H9 (cell line): ENCODE results near the gene AP1AR. TPM values are rescaled to one million over a fixed set of nuclear protein-coding genes. Genes with fewer than 3 reads are reported as not detected.
A peak's percentile ranks its signal among the peaks of the same experiment; 100 is the strongest.
"Not testable (repeated sequence)": the region's sequence is repeated elsewhere in the genome, so short reads cannot be mapped to it uniquely, and the experiment has no call there.

Experiments used
- DNase-seq: peaks from one replicate; pipeline ENCODE4 v3.0.0-alpha.2; 2017
- H2AFZ ChIP-seq: one replicate; pipeline ENCODE4 v1.6.1; 2013; ENCODE audit warnings: mild to moderate bottlenecking, low read length, control low read depth, moderate library complexity
- H2AK5ac ChIP-seq: 2 replicates; pipeline ENCODE4 v1.6.1; 2013; ENCODE audit warnings: low read length, control low read depth, mixed read lengths; ENCODE audit not compliant: insufficient read length
- H2BK120ac ChIP-seq: one replicate; pipeline ENCODE4 v1.6.1; 2013; ENCODE audit warnings: low read depth, mild to moderate bottlenecking, low read length, control low read depth, inconsistent platforms; ENCODE audit not compliant: poor library complexity, severe bottlenecking
- H2BK12ac ChIP-seq: 2 replicates; pipeline ENCODE4 v1.6.1; 2013; ENCODE audit warnings: low read length, control low read depth, mixed read lengths, low read depth; ENCODE audit not compliant: insufficient read length
- H2BK15ac ChIP-seq: 2 replicates; pipeline ENCODE4 v1.6.1; 2013; ENCODE audit warnings: low read depth, low read length, control low read depth
- H2BK20ac ChIP-seq: one replicate; pipeline ENCODE4 v1.6.1; 2013; ENCODE audit warnings: low read depth, mild to moderate bottlenecking, low read length, control low read depth, inconsistent platforms; ENCODE audit not compliant: poor library complexity, severe bottlenecking
- H2BK5ac ChIP-seq: 2 replicates; pipeline ENCODE4 v1.6.1; 2013; ENCODE audit warnings: low read length, control low read depth, mixed read lengths; ENCODE audit not compliant: insufficient read length
- H3K14ac ChIP-seq: 2 replicates; pipeline ENCODE4 v1.6.1; 2013; ENCODE audit warnings: low read length, control low read depth; ENCODE audit not compliant: insufficient read depth
- H3K18ac ChIP-seq: 2 replicates; pipeline ENCODE4 v1.6.1; 2013; ENCODE audit warnings: low read depth, mild to moderate bottlenecking, mixed read lengths, low read length, control low read depth; ENCODE audit not compliant: insufficient read length
- H3K23ac ChIP-seq: 2 replicates; pipeline ENCODE4 v1.6.1; 2013; ENCODE audit warnings: low read length, control low read depth, mixed read lengths, low read depth; ENCODE audit not compliant: insufficient read length
- H3K23me2 ChIP-seq: 2 replicates; pipeline ENCODE4 v1.6.1; 2013; ENCODE audit warnings: low read depth, mild to moderate bottlenecking, mixed read lengths, low read length, control low read depth; ENCODE audit not compliant: insufficient read length, poor library complexity, severe bottlenecking
- H3K27ac ChIP-seq: 2 replicates; pipeline ENCODE4 v1.5.1; 2013; ENCODE audit warnings: low read length, control low read depth, mixed read lengths, low read depth; ENCODE audit not compliant: insufficient read length
- H3K27me3 ChIP-seq: 2 replicates; pipeline ENCODE4 v1.6.1; 2013; ENCODE audit warnings: low read length, control low read depth, inconsistent platforms; ENCODE audit not compliant: insufficient read depth
- H3K4ac ChIP-seq: 2 replicates; pipeline ENCODE4 v1.6.1; 2013; ENCODE audit warnings: low read depth, mild to moderate bottlenecking, control low read depth, inconsistent platforms, low read length, moderate library complexity
- H3K4me1 ChIP-seq: 2 replicates; pipeline ENCODE4 v1.6.1; 2013; ENCODE audit warnings: low read length, control low read depth, inconsistent platforms; ENCODE audit not compliant: insufficient read depth
- H3K4me2 ChIP-seq: 2 replicates; pipeline ENCODE4 v1.6.1; 2013; ENCODE audit warnings: low read length, control low read depth, mixed read lengths; ENCODE audit not compliant: insufficient read length, insufficient read depth
- H3K56ac ChIP-seq: 2 replicates; pipeline ENCODE4 v1.6.1; 2013; ENCODE audit warnings: low read depth, mild to moderate bottlenecking, mixed read lengths, low read length, control low read depth; ENCODE audit not compliant: insufficient read length
- H3K79me1 ChIP-seq: 2 replicates; pipeline ENCODE4 v1.6.1; 2013; ENCODE audit warnings: low read depth, mild to moderate bottlenecking, moderate library complexity, low read length, control low read depth, inconsistent platforms; ENCODE audit not compliant: insufficient read depth, poor library complexity, severe bottlenecking
- H3K79me2 ChIP-seq: 2 replicates; pipeline ENCODE4 v1.6.1; 2013; ENCODE audit warnings: low read length, control low read depth, inconsistent platforms; ENCODE audit not compliant: insufficient read depth
- H3K9ac ChIP-seq: 2 replicates; pipeline ENCODE4 v1.6.1; 2013; ENCODE audit warnings: low read length, control low read depth, mixed read lengths; ENCODE audit not compliant: insufficient read length; ENCODE audit errors: extremely low read depth
- H3K9me3 ChIP-seq: one replicate; pipeline ENCODE4 v1.6.1; 2013; ENCODE audit warnings: low read depth, low read length, inconsistent platforms; ENCODE audit not compliant: control insufficient read depth
- H3T11ph ChIP-seq: one replicate; pipeline ENCODE4 v1.6.1; 2013; ENCODE audit warnings: mild to moderate bottlenecking, low read length, control low read depth, inconsistent platforms
- H4K20me1 ChIP-seq: one replicate; pipeline ENCODE4 v1.6.1; 2013; ENCODE audit not compliant: control insufficient read depth, insufficient read length, insufficient read depth
- H4K5ac ChIP-seq: 2 replicates; pipeline ENCODE4 v1.6.1; 2013; ENCODE audit warnings: low read depth, mild to moderate bottlenecking, mixed read lengths, low read length, control low read depth; ENCODE audit not compliant: insufficient read length
- H4K8ac ChIP-seq: replicated peaks from 2 replicates; pipeline ENCODE4 v1.6.1; 2013; ENCODE audit warnings: low read length, control low read depth, mixed read lengths, low read depth; ENCODE audit not compliant: insufficient read length
- H4K91ac ChIP-seq: 2 replicates; pipeline ENCODE4 v1.6.1; 2013; ENCODE audit warnings: low read depth, mild to moderate bottlenecking, moderate library complexity, mixed read lengths, low read length, control low read depth; ENCODE audit not compliant: insufficient read length
- H3K27ac Mint-ChIP-seq, 3 experiments: 2 replicates in 2 of 3; 3 replicates in 1 of 3; pipeline ENCODE4 v1.8.0; 2020 to 2021; ENCODE audit warnings: mixed read lengths in 3 of 3, mild to moderate bottlenecking in 1 of 3, moderate library complexity in 1 of 3
- H3K27me3 Mint-ChIP-seq: 2 replicates; pipeline ENCODE4 v1.8.0; 2021; ENCODE audit warnings: low read depth, mild to moderate bottlenecking, moderate library complexity, mixed read lengths
- H3K36me3 Mint-ChIP-seq, 3 experiments: 2 replicates in 2 of 3; 3 replicates in 1 of 3; pipeline ENCODE4 v1.8.0; 2020 to 2021; ENCODE audit warnings: low read depth in 3 of 3, mixed read lengths in 3 of 3; ENCODE audit not compliant: insufficient read depth in 1 of 3
- H3K4me1 Mint-ChIP-seq, 2 experiments: 2 replicates each; pipeline ENCODE4 v1.8.0; 2020; ENCODE audit warnings: mixed read lengths in 2 of 2
- H3K4me3 Mint-ChIP-seq, 2 experiments: 2 replicates in 1 of 2; 3 replicates in 1 of 2; pipeline ENCODE4 v1.8.0; 2020 to 2021; ENCODE audit warnings: mild to moderate bottlenecking in 2 of 2, mixed read lengths in 2 of 2, moderate library complexity in 1 of 2
- H3K9me3 Mint-ChIP-seq, 2 experiments: 2 replicates in 1 of 2; 3 replicates in 1 of 2; pipeline ENCODE4 v1.8.0; 2020; ENCODE audit warnings: mild to moderate bottlenecking in 2 of 2, mixed read lengths in 2 of 2, moderate library complexity in 1 of 2
- CTCF ChIP-seq: fragments of 200-600 bp; sonication (generic); conservative IDR thresholded peaks from 3 replicates; pipeline ENCODE4 v1.8.0; 2021; ENCODE audit warnings: antibody characterized with exemption, mild to moderate bottlenecking
- WGBS: extraction: QIAGEN DNeasy Blood & Tissue Kit; methylation state at CpG from one replicate; pipeline ENCODE4 v1.1.7; 2013; ENCODE audit warnings: missing lambda C conversion rate, low lambda C conversion rate, mixed read lengths; ENCODE audit not compliant: insufficient read length; ENCODE audit errors: extremely low coverage; 5-methylcytosine and 5-hydroxymethylcytosine counted together
- total RNA-seq: library from RNA; stranded (reverse); gene quantifications from 2 replicates; pipeline ENCODE4 v1.2.1, GENCODE V29; 2021

AP1AR gene
- total RNA-seq, 1 experiment from 2014 or later: 24.2 TPM

- no CpG with 5 or more reads among the region's 12 CpGs for whole genome bisulfite sequencing
- not testable (repeated sequence) for H3K9me3 ChIP-seq
These were observed 77.7 kb downstream of the AP1AR start for GRCh38 chr4:112309263-112309791.

More at GRCh38 chr4:112309263-112309791, 77.7 kb downstream of the AP1AR start:
- not testable (repeated sequence) for H3K23me2 ChIP-seq, H3K56ac ChIP-seq, H4K5ac ChIP-seq, H3K4me2 ChIP-seq, H2BK15ac ChIP-seq, H3K9me3 Mint-ChIP-seq, H2AK5ac ChIP-seq, H3K4ac ChIP-seq, H3K27ac ChIP-seq, H4K20me1 ChIP-seq, H2BK12ac ChIP-seq, H4K91ac ChIP-seq, H2BK120ac ChIP-seq, H2AFZ ChIP-seq, H3K36me3 Mint-ChIP-seq, H3K23ac ChIP-seq, H3K4me1 ChIP-seq, H3K18ac ChIP-seq, H2BK5ac ChIP-seq, H3K14ac ChIP-seq, H3K27me3 ChIP-seq, H4K8ac ChIP-seq, H2BK20ac ChIP-seq, H3K79me2 ChIP-seq, H3K79me1 ChIP-seq, H3T11ph ChIP-seq, H3K9ac ChIP-seq
- TF ChIP-seq CTCF: peak; percentile 37
- Mint-ChIP-seq H3K27me3 (peaks cover 17% of the 10 kb centered on the region), H3K27ac (peak overlapping the region in 1 of 3 experiments; percentile 16; a peak in 1 of 7 replicates), H3K4me3 (peak overlapping the region; percentile 34 to 43; a peak in 4 of 5 replicates), H3K4me1 (peaks cover 15 to 21% of the 10 kb centered on the region in 2 experiments)
- DNase-seq: peak; percentile 73
